Cardiac septum (tissue), 1 donor: ENCODE measurements around the gene GALR2. TPM values are rescaled to one million over a fixed set of nuclear protein-coding genes. Genes with fewer than 3 reads are reported as not detected.
"Not testable (repeated sequence)": the region's sequence is repeated elsewhere in the genome, so short reads cannot be mapped to it uniquely, and the experiment has no call there.

ENCODE experiments used
- DNase-seq: peaks from one replicate; pipeline ENCODE4 v3.0.0-alpha.2; 2020; ENCODE audit warnings: low spot score
- intact Hi-C: fragments of 100-400 bp; cut with DNase I; formaldehyde crosslinking; loops from one replicate; pipeline ENCODE4 v1.14.0; 2022
- total RNA-seq: library from RNA; stranded (reverse); fragmentation: NEBNext Ultra II Directional; extraction: Animal tissue kit (Norgen Biotek cat#: 25700); gene quantifications from one replicate; pipeline ENCODE4 v1.2.1, GENCODE V29; 2021
- donor health status: DM: no; HTN: no; CAD: no.

The GALR2 gene
- total RNA-seq, 1 donor from 2014 or later, result not detected

DNA sequence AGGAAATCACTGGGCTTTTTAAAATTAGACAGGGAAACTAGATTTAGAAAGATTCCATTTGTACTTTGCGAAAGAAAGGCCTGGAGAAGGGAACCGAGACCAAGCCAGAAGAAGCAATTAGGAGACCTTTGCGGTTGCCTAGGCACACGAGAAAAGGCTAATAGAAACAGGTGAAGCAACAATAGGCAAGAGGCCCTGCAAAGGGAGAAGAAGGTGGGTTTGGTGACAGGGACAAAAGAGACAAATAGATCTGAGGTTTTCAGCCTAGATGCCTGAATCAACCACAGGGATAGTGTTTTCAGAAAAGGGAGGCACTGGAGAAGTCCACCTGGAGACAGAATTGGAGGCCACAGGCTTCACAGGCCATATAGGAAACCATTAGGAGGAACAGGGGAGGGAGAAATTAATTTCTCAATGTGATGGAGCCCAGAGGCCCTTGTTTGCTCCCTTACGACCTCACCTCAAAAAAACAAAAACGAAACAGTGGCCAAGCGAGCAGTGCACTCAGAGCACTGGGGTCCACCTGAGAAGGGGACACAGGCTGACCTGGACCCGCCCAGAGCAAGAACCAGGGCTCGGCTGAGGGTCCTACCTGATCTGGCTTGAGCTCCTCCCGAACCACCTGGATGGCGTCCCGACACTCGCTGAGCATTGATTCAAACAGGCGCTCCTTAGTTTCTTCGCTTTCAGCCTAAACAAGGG, 24.6 kb upstream of the GALR2 start:
- DNase-seq, result peak; percentile 15
- intact Hi-C loops, result no loop called here

DNA sequence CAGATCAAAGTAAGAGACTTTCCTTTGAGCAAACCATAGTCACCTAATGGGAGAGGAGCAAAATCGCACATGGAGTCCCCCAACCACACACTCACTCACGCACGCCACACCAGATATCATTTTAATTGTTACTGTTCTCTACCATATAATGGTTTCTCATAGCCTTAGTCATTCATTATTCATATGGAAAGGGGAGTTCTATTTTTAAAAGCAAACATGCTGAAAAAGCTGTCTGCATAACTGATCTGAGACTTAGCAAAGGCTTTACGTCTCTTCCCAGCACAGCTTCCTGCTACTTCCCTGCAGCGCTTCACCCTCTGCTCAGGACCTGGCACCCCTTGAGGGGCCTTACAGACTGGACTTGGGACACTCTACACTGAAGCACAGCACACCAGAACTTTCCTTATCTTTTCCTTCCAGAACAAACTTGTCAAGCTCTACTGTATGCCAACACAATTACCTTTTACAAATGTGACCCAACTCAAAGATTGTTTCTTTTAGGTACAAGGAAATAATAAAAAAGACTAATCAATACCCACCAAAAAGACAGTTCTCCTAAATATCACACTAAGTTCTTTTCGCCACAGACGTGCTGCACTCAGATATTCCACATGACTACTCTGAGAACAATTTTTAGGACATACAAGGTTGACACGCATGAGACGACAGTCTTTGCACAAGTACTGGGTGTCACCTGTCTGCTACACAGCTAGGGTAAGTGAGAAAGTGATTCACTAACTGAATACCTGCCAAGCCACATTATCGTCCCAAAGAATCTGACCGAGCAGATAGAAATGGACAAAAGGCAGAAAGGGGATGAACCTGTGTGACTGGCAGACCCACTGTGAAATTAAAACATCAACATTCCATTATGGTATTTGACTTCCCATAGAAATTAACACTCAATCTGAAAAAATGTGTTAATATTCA, 23.8 kb upstream of the GALR2 start:
- intact Hi-C loops, result no loop called here
- DNase-seq, result no peak

DNA sequence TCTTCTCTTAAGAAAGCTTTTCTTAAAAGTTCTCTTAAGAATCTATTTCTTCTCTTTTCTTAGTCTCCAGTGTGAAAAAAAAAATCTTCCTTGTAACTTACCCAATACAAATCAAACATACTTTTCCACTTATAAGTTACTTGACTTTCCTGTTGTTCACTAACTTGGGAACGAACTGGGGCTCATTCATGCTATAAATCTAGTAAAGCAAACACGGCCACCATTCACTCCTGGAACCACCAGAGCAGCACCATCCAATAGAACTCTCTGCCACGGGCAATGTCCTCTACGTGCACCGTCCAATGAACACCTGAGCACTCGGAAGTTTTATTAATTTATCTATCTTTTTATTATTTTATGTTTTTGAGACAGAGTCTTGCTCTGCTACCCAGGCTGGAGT, 23.0 kb upstream of the GALR2 start:
- intact Hi-C loops, result no loop called here
- DNase-seq, result no peak

DNA sequence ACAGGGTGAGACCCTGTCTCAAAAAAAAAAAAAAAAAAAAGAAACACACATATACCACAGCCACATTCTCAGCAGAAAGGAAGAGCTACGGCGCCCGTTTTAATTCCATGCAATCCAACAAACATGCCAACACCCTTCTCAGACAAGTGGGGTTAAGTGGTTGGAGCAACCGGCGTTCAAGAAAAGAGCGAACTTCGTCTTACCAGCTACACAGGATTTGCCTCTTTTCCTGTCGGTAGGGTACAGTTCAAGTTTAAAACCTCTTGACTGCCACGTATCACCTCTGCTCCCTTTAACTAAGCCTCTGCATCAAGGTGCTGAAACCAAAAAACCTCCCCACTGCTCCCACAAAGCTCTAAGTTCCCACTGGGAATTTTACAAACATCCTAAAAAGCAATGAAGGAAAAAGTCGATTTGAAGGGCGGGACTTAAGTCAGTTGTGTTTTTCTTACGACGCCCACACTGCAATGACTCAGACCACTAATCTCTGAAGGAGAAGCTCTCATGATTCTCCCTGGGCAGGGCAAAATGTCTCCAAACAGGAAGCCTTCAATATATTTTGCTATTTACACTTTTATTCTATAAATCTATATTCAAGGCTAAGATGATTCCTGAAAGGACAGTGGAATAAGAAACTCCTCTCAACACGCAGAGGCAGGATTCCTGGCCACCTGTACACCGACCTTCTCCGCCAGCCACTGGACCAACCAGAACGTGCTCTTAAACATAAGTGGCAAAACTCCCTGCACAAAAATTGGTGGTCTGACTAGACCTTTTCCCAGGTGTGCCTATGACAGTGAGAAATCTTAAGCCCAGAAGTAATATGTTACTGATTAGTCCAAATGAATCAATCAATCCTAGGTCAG, 21.1 kb upstream of the GALR2 start:
- DNase-seq, result peak; percentile 1
- intact Hi-C loops, result no loop called here

DNA sequence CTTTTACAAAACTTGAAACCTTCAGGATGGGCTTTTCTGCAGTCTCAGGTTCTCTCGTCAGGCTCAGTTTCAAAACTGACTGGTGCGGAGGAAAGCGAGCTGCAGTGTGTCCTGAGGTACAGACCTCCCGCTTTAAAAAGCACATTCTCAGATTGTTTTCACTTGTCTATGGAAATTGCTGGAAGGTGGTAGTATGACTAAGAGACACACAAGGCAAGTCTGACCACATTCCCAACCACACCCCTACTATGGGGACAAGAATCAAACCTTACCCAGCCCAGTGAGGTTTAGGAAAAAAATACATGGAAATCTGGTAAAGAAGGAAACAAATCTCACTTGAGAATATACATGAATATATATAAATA, 20.5 kb upstream of the GALR2 start:
- no peak for DNase-seq
- intact Hi-C loops, result no loop called here

DNA sequence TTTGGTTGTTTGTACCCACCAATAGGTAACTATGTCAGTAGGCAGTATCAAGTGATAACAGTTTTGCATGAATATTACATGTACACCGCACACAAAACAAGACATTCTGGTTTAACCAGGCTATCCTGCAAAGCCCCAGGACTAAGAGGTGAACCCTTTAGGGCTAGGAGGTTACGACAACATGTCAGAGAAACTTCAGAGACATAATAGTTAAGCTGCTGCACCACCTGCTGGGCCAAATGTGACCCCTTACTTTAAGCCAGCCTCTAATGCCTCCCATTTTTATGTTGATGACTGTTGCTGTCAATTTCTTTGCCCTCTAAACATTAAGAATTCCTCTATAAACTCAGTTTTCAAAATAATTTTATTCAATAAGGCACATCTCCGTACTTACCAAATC, 17.7 kb upstream of the GALR2 start:
- intact Hi-C loops, result no loop called here
- DNase-seq, result peak; percentile 3

DNA sequence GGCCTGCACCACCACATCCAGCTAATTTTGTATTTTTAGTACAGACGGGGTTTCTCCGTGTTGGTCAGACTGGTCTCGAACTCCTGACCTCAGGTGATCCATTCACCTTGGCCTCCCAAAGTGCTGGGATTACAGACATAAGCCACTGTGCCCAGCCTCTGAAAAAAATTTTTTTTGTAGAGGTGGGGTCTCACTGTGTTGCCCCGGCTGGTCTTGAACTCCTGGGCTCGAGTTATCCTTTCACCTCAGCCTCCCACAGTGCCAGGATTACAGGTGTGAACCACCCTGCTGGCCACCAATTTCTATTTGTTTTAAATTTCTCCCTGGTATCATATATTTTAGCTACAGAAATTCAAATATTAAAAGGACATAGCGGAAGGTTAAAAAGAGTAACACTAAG, 16.3 kb upstream of the GALR2 start:
- intact Hi-C loops, DNase-seq: not testable (repeated sequence)

DNA sequence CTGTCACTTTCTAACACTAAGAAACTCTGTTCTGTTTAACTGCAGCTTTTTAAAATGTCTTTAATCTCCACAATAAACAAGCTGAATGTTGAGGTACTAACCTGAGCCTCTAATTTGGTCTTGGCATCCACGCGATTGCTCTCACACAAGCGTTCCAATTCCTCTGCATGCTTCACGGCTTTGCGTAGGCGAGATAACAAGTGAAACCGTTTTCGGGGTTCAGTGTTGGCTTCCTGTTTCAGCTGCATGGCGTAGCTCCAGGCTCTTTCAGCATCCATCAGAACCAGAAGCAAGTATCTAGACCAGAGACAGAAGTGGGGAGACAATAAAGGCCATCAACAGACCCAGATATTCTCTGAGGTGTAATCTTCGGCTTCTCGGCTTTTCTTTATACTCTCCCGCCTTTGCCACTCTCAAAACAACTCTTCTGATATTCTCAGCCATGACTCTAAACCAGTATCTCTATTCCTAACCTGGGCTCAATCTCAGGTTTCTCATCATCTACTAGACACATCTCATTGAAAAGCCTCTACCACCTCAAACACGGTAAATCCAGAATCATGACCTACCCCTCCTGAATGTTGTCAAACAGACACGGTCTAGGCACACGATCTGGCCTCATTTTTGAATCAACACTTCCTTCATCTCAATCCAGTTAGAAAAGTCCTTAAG, 10.6 kb upstream of the GALR2 start:
- intact Hi-C loops, result no loop called here
- DNase-seq, result no peak

DNA sequence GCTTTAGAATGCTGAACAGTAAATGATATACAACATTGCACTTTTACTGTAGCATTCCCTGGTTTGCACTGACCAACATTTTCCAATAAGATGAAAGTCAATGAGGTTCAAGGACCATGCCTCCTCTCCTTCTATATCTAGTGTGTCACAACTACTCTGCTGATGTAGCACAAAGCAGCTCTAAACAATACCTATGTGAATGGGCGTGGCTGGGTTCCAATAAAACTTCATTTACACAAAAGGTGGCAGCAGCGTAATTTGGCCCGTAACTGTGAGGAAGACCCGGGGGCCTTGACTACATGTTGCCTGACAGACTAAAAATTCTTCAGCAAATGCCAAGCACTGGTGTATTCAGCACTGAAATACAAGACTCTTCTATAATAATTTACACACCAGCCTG, 8.8 kb upstream of the GALR2 start:
- intact Hi-C loops, result no loop called here
- DNase-seq, result no peak

DNA sequence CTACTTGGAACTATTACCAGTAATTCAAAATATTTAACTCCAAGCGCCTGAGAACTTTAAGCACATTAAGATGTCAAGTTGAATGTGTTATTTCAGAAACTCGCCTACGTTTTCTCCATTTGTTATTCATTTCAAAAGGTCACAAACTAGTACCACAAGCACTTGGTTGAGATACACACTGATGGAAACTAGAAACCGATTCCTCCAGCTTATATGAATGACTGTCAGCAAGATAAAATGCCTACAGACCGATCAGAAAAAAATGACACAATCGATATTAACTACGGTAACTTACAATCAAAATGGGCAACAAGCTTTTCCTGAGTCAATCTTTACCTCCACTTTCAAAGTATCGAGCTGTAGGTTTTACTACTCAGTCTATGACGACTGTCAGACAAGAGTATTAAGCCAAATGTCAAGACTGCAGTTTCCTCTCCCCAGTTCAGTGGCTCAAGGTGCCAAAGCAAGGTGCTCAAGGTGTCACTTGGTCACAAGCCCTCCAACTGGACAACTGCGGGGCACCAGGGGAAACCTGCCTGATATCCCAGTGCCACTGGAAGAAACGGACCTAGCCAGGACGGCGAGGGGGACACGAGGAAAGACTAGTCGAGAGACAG, 2.9 kb upstream of the GALR2 start:
- DNase-seq, result no peak
- intact Hi-C loops, result loop anchor here (2.0 kb wide), 1 partner anchor 31 kb away; the partner anchor contains the start of gene EXOC7

DNA sequence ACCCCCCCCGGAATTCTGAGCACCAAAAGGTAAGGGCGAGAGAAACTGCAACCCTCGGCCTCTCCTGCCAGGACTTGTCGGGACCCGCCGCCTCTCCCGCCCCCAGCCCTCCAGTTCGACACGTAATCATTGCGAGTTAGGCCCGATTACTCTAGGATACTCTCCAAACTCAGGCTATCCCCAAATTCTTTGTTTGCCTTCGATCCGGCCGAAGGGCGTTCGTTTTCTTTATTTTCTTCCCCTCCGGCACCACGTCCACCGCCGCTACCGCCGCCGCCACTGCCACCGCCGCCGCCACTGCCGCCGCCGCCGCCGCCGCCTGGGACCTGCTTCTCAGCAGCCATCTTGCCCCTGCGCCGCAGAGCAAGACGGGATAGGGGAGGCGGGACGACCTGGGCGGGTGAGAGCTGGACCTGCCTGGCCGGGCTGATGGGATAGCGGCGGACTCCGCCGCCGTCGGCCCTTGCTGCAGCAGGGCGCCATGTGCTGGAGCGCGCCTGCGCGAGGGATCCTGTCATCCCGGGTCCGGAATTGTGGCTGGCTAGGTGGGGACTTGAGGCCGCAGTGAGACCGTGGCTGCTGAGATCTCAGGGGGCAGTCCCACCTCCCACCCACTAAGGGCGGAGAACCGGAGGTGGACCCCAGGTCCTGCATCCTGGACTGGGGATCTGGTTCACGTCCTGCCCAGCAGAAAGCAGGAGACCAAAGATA, 2.3 kb upstream of the GALR2 start, which contains the start of gene SRP68:
Gene SRP68, minus strand, starts transcription at position 370 of the 711 bp plus-strand sequence. Its CDS starts 26 bp downstream, at position 344.
- intact Hi-C loops, result loop anchor here (2.0 kb wide), 1 partner anchor 30 kb away; the partner anchor contains the start of gene EXOC7
- DNase-seq, result peak; percentile 98

DNA sequence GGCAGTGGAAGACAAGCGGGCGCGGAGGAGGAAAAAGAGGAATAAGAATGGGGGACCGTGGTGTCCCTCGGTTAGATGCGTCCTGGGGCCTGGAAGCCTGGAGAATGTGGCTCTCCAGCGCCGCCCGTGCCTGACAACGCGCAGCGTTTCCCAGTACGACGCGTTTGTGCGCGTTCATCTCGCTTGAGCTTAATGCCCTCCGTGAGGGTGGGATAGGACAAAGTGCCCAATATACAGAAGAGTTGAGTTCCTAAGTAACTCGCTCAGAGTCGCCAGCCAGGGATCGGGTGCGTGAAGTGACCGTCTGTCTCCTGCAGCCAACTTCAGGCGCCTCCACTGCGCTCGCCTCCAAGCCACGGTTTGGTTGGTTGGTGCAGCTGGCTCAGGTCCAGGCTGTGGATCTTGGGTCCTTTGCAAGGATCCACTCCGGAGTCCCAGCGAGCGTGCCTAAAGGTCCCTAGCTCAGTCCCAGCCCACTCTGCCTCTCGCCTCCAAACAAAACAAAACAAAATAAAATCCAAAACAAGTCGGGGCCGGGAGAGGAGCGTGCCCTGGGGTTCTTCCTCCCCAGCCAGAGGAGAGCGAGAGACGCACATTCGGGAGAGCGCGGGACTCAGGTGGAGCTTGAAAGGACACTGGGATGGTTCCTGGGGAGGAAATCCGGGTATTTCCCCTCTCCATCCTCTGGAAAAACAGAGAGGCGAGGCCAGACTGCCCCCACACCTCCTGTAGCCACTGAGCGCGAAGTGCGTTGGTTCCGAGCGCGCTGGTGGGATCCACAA, 974 bp downstream of the GALR2 start:
- DNase-seq, result peak; percentile 31
- intact Hi-C loops, result no loop called here

DNA sequence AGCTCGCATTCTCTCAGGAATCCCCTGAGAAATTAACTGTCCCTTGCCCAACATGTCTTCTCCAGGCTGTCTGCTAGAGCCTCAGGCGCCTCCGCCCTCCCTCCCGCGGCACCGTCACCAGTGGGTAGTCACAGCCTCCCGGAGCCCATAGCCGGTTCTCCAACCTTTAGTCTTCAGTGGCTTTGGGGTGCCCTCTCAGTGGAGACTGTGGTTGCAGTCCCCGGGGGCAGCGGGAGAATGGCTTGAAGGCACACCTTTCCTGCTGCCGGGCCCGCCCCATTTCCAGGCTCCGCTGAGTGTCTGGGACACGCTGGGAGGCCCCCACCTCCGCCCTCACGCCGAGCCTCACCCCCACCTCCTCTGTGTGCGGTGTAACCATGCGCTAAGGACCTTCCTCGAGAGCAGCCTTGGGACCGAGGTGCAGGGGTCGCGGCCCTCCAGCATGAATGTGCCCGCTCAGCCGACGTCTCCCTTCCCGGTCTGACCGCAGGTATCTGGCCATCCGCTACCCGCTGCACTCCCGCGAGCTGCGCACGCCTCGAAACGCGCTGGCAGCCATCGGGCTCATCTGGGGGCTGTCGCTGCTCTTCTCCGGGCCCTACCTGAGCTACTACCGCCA, 1.7 kb downstream of the GALR2 start:
- peak; percentile 71 for DNase-seq
- intact Hi-C loops, result no loop called here

DNA sequence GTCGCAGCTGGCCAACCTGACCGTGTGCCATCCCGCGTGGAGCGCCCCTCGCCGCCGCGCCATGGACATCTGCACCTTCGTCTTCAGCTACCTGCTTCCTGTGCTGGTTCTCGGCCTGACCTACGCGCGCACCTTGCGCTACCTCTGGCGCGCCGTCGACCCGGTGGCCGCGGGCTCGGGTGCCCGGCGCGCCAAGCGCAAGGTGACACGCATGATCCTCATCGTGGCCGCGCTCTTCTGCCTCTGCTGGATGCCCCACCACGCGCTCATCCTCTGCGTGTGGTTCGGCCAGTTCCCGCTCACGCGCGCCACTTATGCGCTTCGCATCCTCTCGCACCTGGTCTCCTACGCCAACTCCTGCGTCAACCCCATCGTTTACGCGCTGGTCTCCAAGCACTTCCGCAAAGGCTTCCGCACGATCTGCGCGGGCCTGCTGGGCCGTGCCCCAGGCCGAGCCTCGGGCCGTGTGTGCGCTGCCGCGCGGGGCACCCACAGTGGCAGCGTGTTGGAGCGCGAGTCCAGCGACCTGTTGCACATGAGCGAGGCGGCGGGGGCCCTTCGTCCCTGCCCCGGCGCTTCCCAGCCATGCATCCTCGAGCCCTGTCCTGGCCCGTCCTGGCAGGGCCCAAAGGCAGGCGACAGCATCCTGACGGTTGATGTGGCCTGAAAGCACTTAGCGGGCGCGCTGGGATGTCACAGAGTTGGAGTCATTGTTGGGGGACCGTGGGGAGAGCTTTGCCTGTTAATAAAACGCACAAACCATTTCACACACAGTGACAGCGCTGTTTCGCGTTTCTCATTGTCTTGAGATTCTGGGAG, 2.4 kb downstream of the GALR2 start:
- peak; percentile 74 for DNase-seq
- intact Hi-C loops, result no loop called here

DNA sequence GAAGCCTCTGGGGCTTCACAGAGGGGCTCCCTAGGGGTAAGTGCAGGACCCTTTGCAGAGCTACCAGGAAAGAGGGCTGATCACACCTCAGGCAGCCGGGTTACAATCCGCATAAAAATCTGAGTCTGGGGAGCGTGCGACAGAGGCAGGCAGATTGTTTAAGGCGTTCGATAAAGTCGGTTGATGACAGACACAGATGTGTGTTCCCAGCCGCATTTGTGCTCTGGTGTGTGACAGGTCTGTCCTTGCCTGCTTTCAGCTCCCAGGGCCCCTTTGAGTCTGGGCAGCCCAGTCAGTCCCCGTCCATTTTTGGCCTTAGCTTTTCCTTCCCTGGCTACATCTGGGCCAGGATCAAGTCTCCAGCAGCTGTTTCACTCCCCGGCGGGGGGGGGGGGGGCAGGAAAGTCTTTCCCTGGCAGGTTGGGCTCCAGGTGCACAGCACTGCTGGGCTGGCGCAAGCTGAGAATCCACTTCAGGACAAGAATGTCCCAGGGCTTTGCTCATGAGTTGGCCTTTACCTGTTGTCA, 3.1 kb downstream of the GALR2 start:
- DNase-seq, result peak; percentile 33
- intact Hi-C loops, result no loop called here

DNA sequence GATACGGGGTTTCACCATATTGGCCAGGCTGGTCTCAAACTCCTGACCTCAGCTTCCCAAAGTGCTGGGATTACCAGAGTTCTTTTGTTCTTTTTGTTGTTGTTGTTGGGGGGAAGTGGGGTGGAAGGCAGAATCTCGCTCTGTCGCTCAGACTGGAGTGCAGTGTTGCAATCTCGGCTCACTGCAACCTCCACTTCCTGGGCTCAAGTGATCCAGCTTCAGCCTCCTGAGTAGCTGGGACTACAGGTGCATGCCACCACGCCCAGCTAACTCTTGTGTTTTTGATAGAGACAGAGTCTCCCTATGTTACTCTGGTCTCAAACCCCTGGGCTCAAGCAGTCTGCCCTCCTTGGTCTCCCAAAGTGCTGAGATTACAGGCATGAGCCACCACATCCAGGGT, 3.8 kb downstream of the GALR2 start:
- intact Hi-C loops, result not testable (repeated sequence)
- peak; percentile 19 for DNase-seq
